NB4 (cell line): ENCODE data around the gene LRP6.

ENCODE experiments used
- DNase-seq: peaks from one replicate; pipeline ENCODE4 v3.0.0; 2010; ENCODE audit warnings: low read depth
- H3K4me3 ChIP-seq: one replicate; pipeline ENCODE4 v1.5.1; 2011; ENCODE audit warnings: mild to moderate bottlenecking, low read depth, low read length, moderate library complexity
- MYC ChIP-seq: IDR thresholded peaks from 2 replicates; pipeline ENCODE4 v1.6.1; 2011; ENCODE audit warnings: low read depth, low read length
- POLR2A ChIP-seq: IDR thresholded peaks from 2 replicates; pipeline ENCODE4 v1.6.1; 2011; ENCODE audit warnings: mild to moderate bottlenecking; ENCODE audit not compliant: insufficient read length; ENCODE audit errors: extremely low read depth
- TF ChIP-seq, protein P1 (sequence below): IDR thresholded peaks from one replicate; pipeline ENCODE4 v1.5.1; 2012; ENCODE audit warnings: low read depth, low read length
- TF ChIP-seq, protein P2 (sequence below): IDR thresholded peaks from 2 replicates; pipeline ENCODE4 v1.6.1; 2011; ENCODE audit warnings: low read depth, low read length

LRP6 gene

DNA sequence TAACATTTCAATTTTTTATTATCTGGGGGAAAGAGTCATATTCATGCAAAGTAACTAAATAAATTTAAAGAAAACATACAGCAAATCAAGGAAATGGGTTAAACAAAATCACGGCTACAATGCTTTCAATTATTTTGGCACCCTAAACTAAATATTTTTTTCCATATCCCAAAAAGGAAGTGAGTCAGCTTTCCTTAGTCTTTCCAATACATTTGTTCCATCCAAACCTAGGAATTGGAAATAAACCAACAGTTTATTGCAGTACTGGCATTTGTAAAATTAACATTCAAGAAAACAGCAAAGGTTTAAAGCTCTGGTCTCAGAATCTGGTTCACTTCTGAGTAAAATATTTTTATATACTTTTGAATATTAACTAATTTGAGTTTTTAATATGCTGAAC, 106.9 kb downstream of the LRP6 start:
- no peak for DNase-seq
- TF ChIP-seq, protein P1, sequence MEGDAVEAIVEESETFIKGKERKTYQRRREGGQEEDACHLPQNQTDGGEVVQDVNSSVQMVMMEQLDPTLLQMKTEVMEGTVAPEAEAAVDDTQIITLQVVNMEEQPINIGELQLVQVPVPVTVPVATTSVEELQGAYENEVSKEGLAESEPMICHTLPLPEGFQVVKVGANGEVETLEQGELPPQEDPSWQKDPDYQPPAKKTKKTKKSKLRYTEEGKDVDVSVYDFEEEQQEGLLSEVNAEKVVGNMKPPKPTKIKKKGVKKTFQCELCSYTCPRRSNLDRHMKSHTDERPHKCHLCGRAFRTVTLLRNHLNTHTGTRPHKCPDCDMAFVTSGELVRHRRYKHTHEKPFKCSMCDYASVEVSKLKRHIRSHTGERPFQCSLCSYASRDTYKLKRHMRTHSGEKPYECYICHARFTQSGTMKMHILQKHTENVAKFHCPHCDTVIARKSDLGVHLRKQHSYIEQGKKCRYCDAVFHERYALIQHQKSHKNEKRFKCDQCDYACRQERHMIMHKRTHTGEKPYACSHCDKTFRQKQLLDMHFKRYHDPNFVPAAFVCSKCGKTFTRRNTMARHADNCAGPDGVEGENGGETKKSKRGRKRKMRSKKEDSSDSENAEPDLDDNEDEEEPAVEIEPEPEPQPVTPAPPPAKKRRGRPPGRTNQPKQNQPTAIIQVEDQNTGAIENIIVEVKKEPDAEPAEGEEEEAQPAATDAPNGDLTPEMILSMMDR, result no peak
- TF ChIP-seq, protein P2, sequence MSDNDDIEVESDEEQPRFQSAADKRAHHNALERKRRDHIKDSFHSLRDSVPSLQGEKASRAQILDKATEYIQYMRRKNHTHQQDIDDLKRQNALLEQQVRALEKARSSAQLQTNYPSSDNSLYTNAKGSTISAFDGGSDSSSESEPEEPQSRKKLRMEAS, result no peak
- TF ChIP-seq MYC (no peak), POLR2A (no peak)
- H3K4me3 ChIP-seq, result no peak overlapping the region

DNA sequence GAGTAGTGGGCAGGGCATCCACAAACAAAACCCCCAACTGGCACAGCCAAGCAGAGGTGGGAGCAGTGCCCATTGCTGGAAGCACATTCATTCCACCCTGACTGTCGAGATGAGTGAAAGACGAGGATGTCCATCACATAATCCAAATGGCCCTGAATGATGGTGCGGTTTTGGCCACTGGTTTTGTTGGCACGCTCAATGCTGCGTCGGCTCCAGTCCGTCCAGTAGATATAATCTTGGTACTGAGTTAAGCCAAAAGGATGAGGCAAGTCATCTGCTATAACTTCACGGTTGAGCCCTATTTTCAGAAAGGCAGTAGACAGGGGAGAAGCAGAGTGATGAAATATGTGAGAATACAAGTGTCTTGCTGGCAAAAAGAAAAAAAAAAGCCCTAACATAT, 108.0 kb downstream of the LRP6 start:
- DNase-seq, result no peak
- TF ChIP-seq, protein P2, result no peak
- TF ChIP-seq MYC (no peak), POLR2A (no peak)
- TF ChIP-seq, protein P1, result no peak
- H3K4me3 ChIP-seq, result no peak overlapping the region

DNA sequence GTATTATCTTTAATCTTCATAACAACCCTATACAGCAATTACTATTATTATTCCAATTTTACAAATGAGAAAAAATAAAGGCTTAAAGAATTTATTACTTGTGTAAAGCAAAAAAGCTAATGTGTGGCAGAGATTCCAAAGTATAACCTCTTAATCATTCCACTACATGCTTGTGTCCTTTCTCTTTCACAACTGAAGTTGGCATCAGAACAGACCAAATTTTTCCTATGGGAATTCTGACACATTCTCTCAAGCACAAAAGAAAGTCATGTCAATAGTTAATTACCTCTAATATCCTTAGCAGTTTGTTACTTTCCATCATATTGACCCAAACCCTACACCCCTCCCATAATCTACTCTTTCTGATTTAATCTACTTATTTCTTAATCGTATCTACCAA, 109.4 kb downstream of the LRP6 start:
- TF ChIP-seq, protein P2, result no peak
- TF ChIP-seq POLR2A (no peak), MYC (no peak)
- TF ChIP-seq, protein P1, result no peak
- DNase-seq, result no peak
- H3K4me3 ChIP-seq, result no peak overlapping the region

DNA sequence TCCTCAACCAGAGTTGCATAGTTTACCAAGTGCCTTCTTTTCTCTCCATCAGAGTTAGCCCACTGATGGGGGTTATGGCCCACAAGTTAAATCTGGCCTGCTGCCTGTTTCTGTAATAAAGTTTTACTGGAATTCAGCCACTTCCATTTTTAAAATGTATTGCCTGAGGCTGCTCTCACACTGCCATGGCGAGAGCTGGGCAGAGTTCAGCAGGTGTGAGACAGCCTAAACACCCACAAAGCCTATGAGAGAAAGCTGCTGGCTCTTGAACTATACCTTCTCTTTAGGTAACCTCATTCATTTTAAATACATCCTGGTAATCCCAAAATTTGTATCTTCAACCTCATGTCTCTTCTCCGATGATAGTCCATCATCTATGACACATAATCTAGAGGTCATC, 110.0 kb downstream of the LRP6 start:
- no peak for DNase-seq
- no peak overlapping the region for H3K4me3 ChIP-seq
- TF ChIP-seq POLR2A, result no peak
- TF ChIP-seq, protein P1, result no peak
- TF ChIP-seq MYC, result no peak
- TF ChIP-seq, protein P2, result no peak

DNA sequence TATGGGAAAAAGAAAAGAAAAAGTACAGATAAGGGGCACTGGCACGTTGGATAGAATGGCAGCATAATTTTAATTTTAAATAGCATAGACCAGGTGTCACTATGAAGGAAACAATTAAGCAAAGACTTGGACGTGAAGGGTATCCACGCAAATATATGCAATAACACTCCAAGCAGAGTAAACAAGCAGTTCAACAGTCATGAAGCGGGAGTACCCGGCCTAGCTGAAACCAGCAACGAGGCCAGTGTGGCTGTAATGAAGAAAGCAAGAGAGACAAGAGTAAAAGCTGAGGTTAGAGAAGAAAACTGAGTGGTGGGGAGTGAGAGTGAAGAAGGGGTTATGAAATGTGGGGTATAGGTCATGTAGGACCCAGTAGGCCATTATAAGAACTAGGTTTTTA, 110.7 kb downstream of the LRP6 start:
- no peak overlapping the region for H3K4me3 ChIP-seq
- no peak for DNase-seq
- TF ChIP-seq, protein P2, result no peak
- TF ChIP-seq MYC (no peak), POLR2A (no peak)
- TF ChIP-seq, protein P1, result no peak

DNA sequence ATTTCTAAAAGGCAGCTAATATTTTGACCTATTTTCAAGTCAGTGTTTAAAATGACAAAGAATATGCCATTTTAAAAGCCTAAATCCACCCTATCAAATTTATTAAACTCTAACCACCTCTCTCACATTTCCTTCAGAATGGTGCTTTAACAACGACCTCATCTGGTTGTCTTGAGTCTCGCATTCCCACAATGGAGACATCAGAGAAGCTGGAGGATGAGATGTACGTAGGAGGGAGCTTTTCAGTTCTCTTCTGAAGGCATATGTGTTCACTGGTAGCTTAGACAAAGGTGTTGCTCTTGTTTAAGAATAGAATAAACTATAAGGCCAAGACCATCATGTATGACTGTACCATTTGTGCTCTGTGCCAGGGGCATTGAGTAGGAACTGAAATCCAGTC, 113.2 kb downstream of the LRP6 start:
- TF ChIP-seq, protein P2, result no peak
- TF ChIP-seq, protein P1, result no peak
- TF ChIP-seq MYC (no peak), POLR2A (no peak)
- no peak for DNase-seq
- no peak overlapping the region for H3K4me3 ChIP-seq
